B cell (primary cell): ENCODE measurements around the gene F12.

ENCODE experiments used
- EZH2 ChIP-seq: IDR thresholded peaks from 2 replicates; pipeline ENCODE4 v1.6.1; 2012; ENCODE audit warnings: borderline replicate concordance, low read depth, mild to moderate bottlenecking, moderate library complexity, low read length; ENCODE audit not compliant: insufficient read depth, poor library complexity, severe bottlenecking
- TF ChIP-seq, protein P1 (sequence below): fragments of 200-600 bp; IDR thresholded peaks from one replicate; pipeline ENCODE4 v1.8.0; 2022; ENCODE audit warnings: antibody characterized with exemption, mild to moderate bottlenecking

DNA sequence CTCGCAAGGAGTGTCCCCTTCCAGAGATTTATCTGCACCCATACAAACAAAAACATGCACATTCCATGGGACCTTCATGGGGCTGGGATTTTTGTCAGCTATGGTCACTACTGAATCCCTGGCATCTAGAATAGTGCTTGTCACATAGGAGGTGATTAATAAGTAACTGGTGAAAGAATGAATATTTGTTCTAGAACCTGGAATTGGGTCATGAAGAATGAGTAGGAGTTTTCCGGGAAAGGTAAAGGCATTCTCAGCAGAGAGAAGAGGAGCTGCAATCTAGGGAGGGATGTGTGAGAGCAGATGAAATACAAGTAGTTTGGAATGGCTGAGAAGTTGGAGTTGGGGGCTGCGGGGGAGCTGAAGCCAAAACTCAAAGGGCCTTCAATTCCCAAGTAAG lies 55.1 kb downstream of the F12 start:
- TF ChIP-seq, protein P1, sequence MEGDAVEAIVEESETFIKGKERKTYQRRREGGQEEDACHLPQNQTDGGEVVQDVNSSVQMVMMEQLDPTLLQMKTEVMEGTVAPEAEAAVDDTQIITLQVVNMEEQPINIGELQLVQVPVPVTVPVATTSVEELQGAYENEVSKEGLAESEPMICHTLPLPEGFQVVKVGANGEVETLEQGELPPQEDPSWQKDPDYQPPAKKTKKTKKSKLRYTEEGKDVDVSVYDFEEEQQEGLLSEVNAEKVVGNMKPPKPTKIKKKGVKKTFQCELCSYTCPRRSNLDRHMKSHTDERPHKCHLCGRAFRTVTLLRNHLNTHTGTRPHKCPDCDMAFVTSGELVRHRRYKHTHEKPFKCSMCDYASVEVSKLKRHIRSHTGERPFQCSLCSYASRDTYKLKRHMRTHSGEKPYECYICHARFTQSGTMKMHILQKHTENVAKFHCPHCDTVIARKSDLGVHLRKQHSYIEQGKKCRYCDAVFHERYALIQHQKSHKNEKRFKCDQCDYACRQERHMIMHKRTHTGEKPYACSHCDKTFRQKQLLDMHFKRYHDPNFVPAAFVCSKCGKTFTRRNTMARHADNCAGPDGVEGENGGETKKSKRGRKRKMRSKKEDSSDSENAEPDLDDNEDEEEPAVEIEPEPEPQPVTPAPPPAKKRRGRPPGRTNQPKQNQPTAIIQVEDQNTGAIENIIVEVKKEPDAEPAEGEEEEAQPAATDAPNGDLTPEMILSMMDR, result no peak
- TF ChIP-seq EZH2, result no peak
